Body of pancreas (tissue), 4 donors: ENCODE measurements around the gene ARL6IP1. TPM values are rescaled to one million over a fixed set of nuclear protein-coding genes. Genes with fewer than 3 reads are reported as not detected.

ENCODE experiments used
- ATAC-seq: fragments of 150-250 bp; one replicate; pipeline ENCODE4 v1.9.1; 2016
- DNase-seq, 4 donors: peaks; one replicate each; pipeline ENCODE4 v3.0.0-alpha.2; 2019
- H3K27ac ChIP-seq, 4 donors: fragments of 200-600 bp; sonication (generic); 1 replicate in 3 of 4; 2 replicates in 1 of 4; pipeline versions ENCODE4 v1.5.1 to v1.6.1; 2016 to 2019; ENCODE audit warnings: mild to moderate bottlenecking in 1 of 4, mixed read lengths in 1 of 4, moderate library complexity in 1 of 4
- H3K27me3 ChIP-seq, 2 donors: fragments of 200-600 bp; sonication (generic); one replicate each; pipeline ENCODE4 v1.6.0; 2016; ENCODE audit warnings: mild to moderate bottlenecking in 1 of 2
- H3K36me3 ChIP-seq, 2 donors: fragments of 200-600 bp; sonication (generic); replicated peaks in 1 of 2; 2 replicates each; pipeline ENCODE4 v1.5.1; 2016; ENCODE audit warnings: low read depth in 2 of 2; ENCODE audit not compliant: insufficient read depth in 1 of 2
- H3K4me1 ChIP-seq: fragments of 200-600 bp; sonication (generic); one replicate; pipeline ENCODE4 v1.6.0; 2016
- H3K4me3 ChIP-seq, 2 donors: fragments of 200-600 bp; sonication (generic); 1 replicate in 1 of 2; 2 replicates in 1 of 2; pipeline ENCODE4 v1.5.1; 2016 to 2019
- H3K9me3 ChIP-seq, 3 donors: fragments of 200-600 bp; sonication (generic); 1 replicate in 2 of 3; 2 replicates in 1 of 3; pipeline ENCODE4 v1.5.1; 2016
- POLR2A ChIP-seq, 3 donors: fragments of 450-650 bp; IDR thresholded peaks; one replicate each; pipeline ENCODE4 v1.6.1; 2016; ENCODE audit warnings: antibody characterized with exemption in 3 of 3, mild to moderate bottlenecking in 2 of 3
- WGBS, 2 donors: methylation state at CpG; one replicate each; pipeline ENCODE4 v1.1.5; 2017; 5-methylcytosine and 5-hydroxymethylcytosine counted together
- intact Hi-C: fragments of 100-400 bp; cut with DNase I; formaldehyde crosslinking; loops from one replicate; pipeline ENCODE4 v1.15.1; 2023
- total RNA-seq, 2 donors: library from RNA; depleted of rRNA; stranded (reverse); fragments of >200 nt; gene quantifications; one replicate each; pipeline ENCODE4 v1.1.0, GENCODE V29; 2016
- TF ChIP-seq, protein P1 (sequence below), 7 experiments: fragments of 450-650 bp in 4 of 7; fragments of 200-600 bp in 3 of 7; sonication (generic) in 3 of 7; IDR thresholded peaks; one replicate each; pipeline ENCODE4 v1.5.1; 2016 to 2019; ENCODE audit warnings: antibody characterized with exemption in 7 of 7

Gene ARL6IP1
- total RNA-seq, 2 donors from 2014 or later: 111 to 153 TPM

- peak in 2 of 4 donors; percentile 16 for DNase-seq
These were observed 38.2 kb upstream of the ARL6IP1 start for GRCh38 chr16:18839555-18839954.

GRCh38 chr16:18836702-18837101 is 35.4 kb upstream of the ARL6IP1 start:
- H3K36me3 ChIP-seq: peaks cover 33 to 65% of the 10 kb centered on the region in 2 donors
- no peak overlapping the region for H3K4me3 ChIP-seq
- H3K9me3 ChIP-seq: no peaks in the 10 kb centered on the region
- H3K27ac ChIP-seq: no peak overlapping the region
- no peak for DNase-seq
- ATAC-seq: no peak
- no peaks in the 10 kb centered on the region for H3K4me1 ChIP-seq
- TF ChIP-seq, protein P1, sequence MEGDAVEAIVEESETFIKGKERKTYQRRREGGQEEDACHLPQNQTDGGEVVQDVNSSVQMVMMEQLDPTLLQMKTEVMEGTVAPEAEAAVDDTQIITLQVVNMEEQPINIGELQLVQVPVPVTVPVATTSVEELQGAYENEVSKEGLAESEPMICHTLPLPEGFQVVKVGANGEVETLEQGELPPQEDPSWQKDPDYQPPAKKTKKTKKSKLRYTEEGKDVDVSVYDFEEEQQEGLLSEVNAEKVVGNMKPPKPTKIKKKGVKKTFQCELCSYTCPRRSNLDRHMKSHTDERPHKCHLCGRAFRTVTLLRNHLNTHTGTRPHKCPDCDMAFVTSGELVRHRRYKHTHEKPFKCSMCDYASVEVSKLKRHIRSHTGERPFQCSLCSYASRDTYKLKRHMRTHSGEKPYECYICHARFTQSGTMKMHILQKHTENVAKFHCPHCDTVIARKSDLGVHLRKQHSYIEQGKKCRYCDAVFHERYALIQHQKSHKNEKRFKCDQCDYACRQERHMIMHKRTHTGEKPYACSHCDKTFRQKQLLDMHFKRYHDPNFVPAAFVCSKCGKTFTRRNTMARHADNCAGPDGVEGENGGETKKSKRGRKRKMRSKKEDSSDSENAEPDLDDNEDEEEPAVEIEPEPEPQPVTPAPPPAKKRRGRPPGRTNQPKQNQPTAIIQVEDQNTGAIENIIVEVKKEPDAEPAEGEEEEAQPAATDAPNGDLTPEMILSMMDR (IDR thresholded peaks at IDR 0.05): no peak
- no peak for TF ChIP-seq POLR2A (IDR thresholded peaks at IDR 0.05)
- no peaks in the 10 kb centered on the region for H3K27me3 ChIP-seq
- intact Hi-C loops: no loop called here

More at GRCh38 chr16:18839555-18839954, 38.2 kb upstream of the ARL6IP1 start:
- Histone ChIP-seq H3K27me3 (no peaks in the 10 kb centered on the region), H3K4me3 (no peak overlapping the region), H3K9me3 (no peaks in the 10 kb centered on the region), H3K36me3 (peaks cover 21 to 61% of the 10 kb centered on the region in 2 donors), H3K27ac (peak overlapping the region in 1 of 4 donors; percentile 8), H3K4me1 (no peaks in the 10 kb centered on the region)
- 55 to 60% methylated on average over 6 of the region's 6 CpGs for WGBS, 2 donors
- no peak for ATAC-seq
- TF ChIP-seq POLR2A (IDR thresholded peaks at IDR 0.05): no peak
- TF ChIP-seq, protein P1 (IDR thresholded peaks at IDR 0.05): no peak
- intact Hi-C loops: no loop called here

DNA sequence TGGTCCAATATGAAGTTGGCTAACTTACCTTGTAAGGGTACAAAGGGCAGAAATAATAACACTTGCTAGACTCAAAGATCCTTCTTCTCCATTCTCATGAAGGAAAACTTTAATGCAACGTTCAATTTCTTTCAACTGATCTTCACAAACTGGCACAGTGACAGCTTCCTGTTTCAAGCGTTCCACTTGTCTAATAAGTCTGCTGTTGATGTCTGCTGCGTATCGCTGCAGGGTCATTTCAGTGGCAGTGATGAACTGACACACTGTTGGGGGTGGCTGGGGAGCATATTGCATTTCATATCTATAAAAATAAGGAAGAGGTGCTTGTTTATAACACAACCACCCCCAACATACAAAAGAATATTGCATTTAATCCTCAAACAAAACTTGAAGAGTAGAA is 33.5 kb upstream of the ARL6IP1 start:
- no peaks in the 10 kb centered on the region for H3K4me1 ChIP-seq
- TF ChIP-seq, protein P1 (IDR thresholded peaks at IDR 0.05): no peak
- no peak for TF ChIP-seq POLR2A (IDR thresholded peaks at IDR 0.05)
- WGBS, 2 donors: 81 to 84% methylated on average over 4 of the region's 4 CpGs
- H3K27me3 ChIP-seq: no peaks in the 10 kb centered on the region
- intact Hi-C loops: no loop called here
- DNase-seq (no peak), ATAC-seq (no peak)
- H3K36me3 ChIP-seq: peaks cover 33 to 64% of the 10 kb centered on the region in 2 donors
- no peak overlapping the region for H3K4me3 ChIP-seq
- H3K27ac ChIP-seq: no peak overlapping the region
- no peaks in the 10 kb centered on the region for H3K9me3 ChIP-seq

- H3K9me3 ChIP-seq: no peaks in the 10 kb centered on the region
- TF ChIP-seq, protein P1 (IDR thresholded peaks at IDR 0.05): no peak
- no peak for TF ChIP-seq POLR2A (IDR thresholded peaks at IDR 0.05)
- intact Hi-C loops: no loop called here
- DNase-seq: no peak
- H3K4me1 ChIP-seq: no peaks in the 10 kb centered on the region
- no peak for ATAC-seq
- H3K36me3 ChIP-seq: peaks cover 33 to 68% of the 10 kb centered on the region in 2 donors
- 89 to 93% methylated on average over 9 of the region's 9 CpGs for WGBS, 2 donors
- H3K4me3 ChIP-seq: no peak overlapping the region
- no peak overlapping the region for H3K27ac ChIP-seq
- no peaks in the 10 kb centered on the region for H3K27me3 ChIP-seq
These were observed 32.6 kb upstream of the ARL6IP1 start for GRCh38 chr16:18833707-18834505.

- intact Hi-C loops: no loop called here
- no peak overlapping the region for H3K4me3 ChIP-seq
- H3K27ac ChIP-seq: no peak overlapping the region
- peaks cover 33 to 66% of the 10 kb centered on the region in 2 donors for H3K36me3 ChIP-seq
- TF ChIP-seq, protein P1 (IDR thresholded peaks at IDR 0.05): no peak
- TF ChIP-seq POLR2A (IDR thresholded peaks at IDR 0.05): no peak
- DNase-seq: no peak
- H3K27me3 ChIP-seq: no peaks in the 10 kb centered on the region
- no peaks in the 10 kb centered on the region for H3K4me1 ChIP-seq
- no peak for ATAC-seq
- no peaks in the 10 kb centered on the region for H3K9me3 ChIP-seq
- WGBS, 2 donors: 87 to 89% methylated on average over 8 of the region's 8 CpGs
These were observed 31.3 kb upstream of the ARL6IP1 start for GRCh38 chr16:18832613-18833012.
